SK-N-SH (cell line): ENCODE data around the gene ERICH3. TPM values are rescaled to one million over a fixed set of nuclear protein-coding genes. Genes with fewer than 3 reads are reported as not detected.

Experiments
- CTCF ChIA-PET: fragments of 300-600, 350-600 bp; formaldehyde crosslinking; extraction: SDS; loops from one replicate; lab custom pipeline; 2021; lab: Yijun Ruan, JAX
- POLR2A ChIA-PET: fragments of 350-600 bp; sonication (Branson Sonifier 250); formaldehyde crosslinking; extraction: SDS; loops from one replicate; lab custom pipeline; 2020; ENCODE audit warnings: antibody characterized with exemption, inconsistent platforms; lab: Yijun Ruan, JAX
- DNase-seq: peaks from one replicate; pipeline ENCODE4 v3.0.0; 2012
- H2AFZ ChIP-seq: fragments of 200-600 bp; sonication (generic); 2 replicates; pipeline ENCODE4 v1.8.1; 2016; ENCODE audit warnings: antibody characterized with exemption, mild to moderate bottlenecking, low read depth
- H3F3A ChIP-seq: fragments of 200-600 bp; sonication (generic); replicated peaks from 2 replicates; pipeline ENCODE3; 2016; ENCODE audit warnings: antibody characterized with exemption, mild to moderate bottlenecking; ENCODE audit not compliant: insufficient read depth
- H3K27ac ChIP-seq, 2 experiments: fragments of 200-500 bp in 1 of 2; fragments of 200-600 bp in 1 of 2; sonication (Bioruptor generic) in 1 of 2; sonication (generic), shearing (Covaris generic) in 1 of 2; 2 replicates each; pipeline versions ENCODE4 v1.5.1 to v1.6.1; 2014 to 2016; ENCODE audit warnings: low read depth in 2 of 2, inconsistent platforms in 1 of 2, low read length in 1 of 2, mild to moderate bottlenecking in 1 of 2, mixed read lengths in 1 of 2
- H3K27me3 ChIP-seq: fragments of 200-600 bp; sonication (generic), shearing (Covaris generic); 2 replicates; pipeline ENCODE4 v1.6.1; 2016; ENCODE audit warnings: mixed run types; ENCODE audit not compliant: insufficient read depth
- H3K36me3 ChIP-seq, 2 experiments: fragments of 200-500 bp in 1 of 2; fragments of 200-600 bp in 1 of 2; sonication (Bioruptor generic) in 1 of 2; sonication (generic) in 1 of 2; replicated peaks in 1 of 2; 2 replicates each; pipeline versions ENCODE3 to v1.5.1; 2014 to 2016; ENCODE audit warnings: low read length in 1 of 2, mild to moderate bottlenecking in 1 of 2; ENCODE audit not compliant: insufficient read depth in 2 of 2, control insufficient read depth in 1 of 2
- H3K4me1 ChIP-seq, 2 experiments: fragments of 200-500 bp in 1 of 2; fragments of 200-600 bp in 1 of 2; sonication (Bioruptor generic) in 1 of 2; sonication (generic), shearing (Covaris generic) in 1 of 2; 2 replicates each; pipeline versions ENCODE4 v1.5.1 to v1.6.1; 2014 to 2016; ENCODE audit warnings: low read depth in 1 of 2, low read length in 1 of 2, mixed run types in 1 of 2; ENCODE audit not compliant: insufficient read depth in 2 of 2, control insufficient read depth in 1 of 2
- H3K4me2 ChIP-seq: fragments of 200-600 bp; sonication (generic), shearing (Covaris generic); 2 replicates; pipeline ENCODE4 v1.6.1; 2017; ENCODE audit warnings: mixed run types
- H3K4me3 ChIP-seq, 2 experiments: fragments of 200-500 bp in 1 of 2; fragments of 200-600 bp in 1 of 2; sonication (Bioruptor generic) in 1 of 2; sonication (generic), shearing (Covaris generic) in 1 of 2; 2 replicates each; pipeline versions ENCODE4 v1.5.1 to v1.8.1; 2014 to 2016; ENCODE audit warnings: low read depth in 2 of 2, inconsistent platforms in 1 of 2, low read length in 1 of 2, mild to moderate bottlenecking in 1 of 2, mixed read lengths in 1 of 2, moderate library complexity in 1 of 2
- H3K79me2 ChIP-seq: fragments of 200-600 bp; sonication (generic); 2 replicates; pipeline ENCODE4 v1.8.1; 2017; ENCODE audit warnings: mild to moderate bottlenecking; ENCODE audit not compliant: insufficient read depth
- H3K9ac ChIP-seq: fragments of 200-600 bp; sonication (generic); 2 replicates; pipeline ENCODE4 v1.6.1; 2017; ENCODE audit warnings: mixed run types
- H3K9me2 ChIP-seq: fragments of 200-600 bp; sonication (generic); 2 replicates; pipeline ENCODE4 v1.6.1; 2017; ENCODE audit warnings: mixed run types
- H3K9me3 ChIP-seq: fragments of 200-600 bp; sonication (generic); 2 replicates; pipeline ENCODE4 v1.6.1; 2017; ENCODE audit warnings: mixed run types, mild to moderate bottlenecking, moderate library complexity
- H4K20me1 ChIP-seq: fragments of 200-600 bp; sonication (generic); 2 replicates; pipeline ENCODE4 v1.6.1; 2017; ENCODE audit warnings: mild to moderate bottlenecking, mixed run types; ENCODE audit not compliant: insufficient read depth
- EP300 ChIP-seq, 2 experiments: IDR thresholded peaks; 2 replicates each; pipeline versions ENCODE4 v1.4.0 to v1.6.1; 2012; ENCODE audit warnings: borderline replicate concordance in 1 of 2, low read depth in 1 of 2, low read length in 1 of 2
- GATA2 ChIP-seq: sonication (generic); formaldehyde crosslinking; IDR thresholded peaks from 2 replicates; pipeline ENCODE4 v1.5.0; 2020; ENCODE audit warnings: mild to moderate bottlenecking, missing genetic modification reagents
- RCOR1 ChIP-seq: fragments of 150-350 bp; IDR thresholded peaks from 2 replicates; pipeline ENCODE4 v1.6.1; 2017; ENCODE audit warnings: antibody characterized with exemption, low read length
- SMC3 ChIP-seq: IDR thresholded peaks from 2 replicates; pipeline ENCODE4 v1.6.1; 2012; ENCODE audit warnings: low read depth, low read length, improper control_type of control experiment
- WGBS: methylation state at CpG from one replicate; pipeline ENCODE4 v1.1.6; 2017; ENCODE audit warnings: low lambda C conversion rate; 5-methylcytosine and 5-hydroxymethylcytosine counted together
- polyA plus RNA-seq, 3 experiments: library from polyadenylated mRNA; depleted of rRNA; stranded (reverse); fragments of >200 nt; gene quantifications; 2 replicates each; pipeline ENCODE4 v1.2.3, GENCODE V29; 2012
- TF ChIP-seq, protein P1 (sequence below): fragments of 200-600 bp; sonication (generic); IDR thresholded peaks from 2 replicates; pipeline ENCODE4 v1.6.1; 2017; ENCODE audit warnings: antibody characterized with exemption, mild to moderate bottlenecking, moderate library complexity

Gene ERICH3
- polyA plus RNA-seq, 1 of the 3 experiments (the other 2 are of a cell fraction): not detected

DNA sequence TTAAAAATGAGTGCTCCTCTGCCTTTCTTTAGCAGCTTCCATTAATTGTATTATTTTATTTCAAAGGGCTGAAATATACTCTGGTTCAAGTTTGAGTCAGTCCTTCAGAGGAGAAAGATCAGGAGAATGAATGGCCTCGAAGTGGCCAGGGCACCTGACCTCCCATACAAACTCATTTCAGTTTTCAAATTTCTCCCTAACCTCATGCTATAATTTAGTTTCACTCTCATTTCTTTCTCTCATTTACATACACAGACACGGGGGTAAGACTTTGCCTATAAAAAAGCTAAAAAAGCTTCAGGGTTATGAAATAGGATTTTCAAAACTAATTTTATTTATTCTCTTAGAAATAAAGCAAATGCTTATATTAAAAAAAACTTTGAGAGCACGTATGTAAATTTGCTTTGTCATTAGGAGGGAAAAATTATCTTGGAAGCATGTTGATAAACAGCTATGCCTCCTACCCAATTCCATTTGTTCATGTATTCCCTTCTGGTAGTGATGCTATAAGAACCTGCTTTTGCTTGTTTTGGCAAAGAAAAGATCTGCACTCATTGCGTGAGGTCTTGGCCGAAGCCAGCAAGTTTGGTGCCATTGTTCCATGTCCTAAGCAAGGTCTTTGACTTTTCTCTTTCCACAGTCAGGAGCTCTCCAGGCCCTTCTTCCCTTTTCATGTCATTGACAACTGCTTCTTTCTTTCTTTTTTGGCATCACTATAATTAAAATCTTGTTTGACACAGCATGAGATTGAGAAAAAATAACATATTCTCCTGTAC, 80.8 kb downstream of the ERICH3 start:
- H3K79me2 ChIP-seq: no peaks in the 10 kb centered on the region
- H2AFZ ChIP-seq: no peak overlapping the region
- H3K9me2 ChIP-seq: no peaks in the 10 kb centered on the region
- ChIA-PET POLR2A (no interaction called here), CTCF (interaction anchor here (0.8 to 3.7 kb wide), 4 partner anchors 10 to 97 kb away, joined by 5 to 19 read pairs (median 8); no protein-coding TSS in a partner anchor)
- no peak overlapping the region for H3K4me2 ChIP-seq
- H4K20me1 ChIP-seq: no peaks in the 10 kb centered on the region
- no peaks in the 10 kb centered on the region for H3K9me3 ChIP-seq
- H3K4me3 ChIP-seq: no peak overlapping the region
- no peaks in the 10 kb centered on the region; the same call in 1 of the 2 replicates for H3K27me3 ChIP-seq
- TF ChIP-seq RCOR1 (no peak), SMC3 (no peak)
- TF ChIP-seq, protein P1, sequence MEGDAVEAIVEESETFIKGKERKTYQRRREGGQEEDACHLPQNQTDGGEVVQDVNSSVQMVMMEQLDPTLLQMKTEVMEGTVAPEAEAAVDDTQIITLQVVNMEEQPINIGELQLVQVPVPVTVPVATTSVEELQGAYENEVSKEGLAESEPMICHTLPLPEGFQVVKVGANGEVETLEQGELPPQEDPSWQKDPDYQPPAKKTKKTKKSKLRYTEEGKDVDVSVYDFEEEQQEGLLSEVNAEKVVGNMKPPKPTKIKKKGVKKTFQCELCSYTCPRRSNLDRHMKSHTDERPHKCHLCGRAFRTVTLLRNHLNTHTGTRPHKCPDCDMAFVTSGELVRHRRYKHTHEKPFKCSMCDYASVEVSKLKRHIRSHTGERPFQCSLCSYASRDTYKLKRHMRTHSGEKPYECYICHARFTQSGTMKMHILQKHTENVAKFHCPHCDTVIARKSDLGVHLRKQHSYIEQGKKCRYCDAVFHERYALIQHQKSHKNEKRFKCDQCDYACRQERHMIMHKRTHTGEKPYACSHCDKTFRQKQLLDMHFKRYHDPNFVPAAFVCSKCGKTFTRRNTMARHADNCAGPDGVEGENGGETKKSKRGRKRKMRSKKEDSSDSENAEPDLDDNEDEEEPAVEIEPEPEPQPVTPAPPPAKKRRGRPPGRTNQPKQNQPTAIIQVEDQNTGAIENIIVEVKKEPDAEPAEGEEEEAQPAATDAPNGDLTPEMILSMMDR: no peak
- H3K9ac ChIP-seq: no peak overlapping the region
- H3K36me3 ChIP-seq: no peaks in the 10 kb centered on the region
- WGBS: 39% methylated on average over 5 of the region's 5 CpGs
- H3K27ac ChIP-seq: peak overlapping the region in 1 of 2 experiments; percentile 93; a peak in 1 of 4 replicates
- no peaks in the 10 kb centered on the region for H3F3A ChIP-seq
- peaks cover 0 to 25% of the 10 kb centered on the region in 2 experiments; a peak in 2 of 4 replicates for H3K4me1 ChIP-seq
- no peak for DNase-seq

GRCh38 chr1:74591949-74592348, 81.6 kb downstream of the ERICH3 start:
- Histone ChIP-seq H3K9ac (no peak overlapping the region), H3F3A (no peaks in the 10 kb centered on the region), H3K9me3 (no peaks in the 10 kb centered on the region), H2AFZ (no peak overlapping the region), H3K27ac (peak overlapping the region in 1 of 2 experiments; percentile 93; a peak in 2 of 4 replicates), H4K20me1 (no peaks in the 10 kb centered on the region), H3K4me2 (no peak overlapping the region), H3K27me3 (no peaks in the 10 kb centered on the region; the same call in 1 of the 2 replicates), H3K4me3 (no peak overlapping the region), H3K79me2 (no peaks in the 10 kb centered on the region), H3K9me2 (no peaks in the 10 kb centered on the region), H3K4me1 (peaks cover 0 to 24% of the 10 kb centered on the region in 2 experiments; a peak in 2 of 4 replicates), H3K36me3 (no peaks in the 10 kb centered on the region)
- CTCF ChIA-PET: interaction anchor here (0.9 to 3.7 kb wide), 4 partner anchors 10 to 98 kb away, joined by 3 to 19 read pairs (median 6); no protein-coding TSS in a partner anchor
- WGBS: 41% methylated on average over 2 of the region's 2 CpGs
- POLR2A ChIA-PET: no interaction called here
- peak; percentile 14 for DNase-seq
- TF ChIP-seq, protein P1: no peak
- TF ChIP-seq GATA2 (peak; percentile 89), EP300 (IDR thresholded peaks at IDR 0.05; ENCODE audit: borderline replicate concordance in 1 of 2, low read depth in 1 of 2, low read length in 1 of 2) (peak in 1 of 2 experiments; percentile 82; a peak in 2 of 4 replicates), RCOR1 (peak; percentile 35; the same call in 1 of the 2 replicates)
